ENCODE results near the gene EFHC2.

- TF ChIP-seq, protein P1, sequence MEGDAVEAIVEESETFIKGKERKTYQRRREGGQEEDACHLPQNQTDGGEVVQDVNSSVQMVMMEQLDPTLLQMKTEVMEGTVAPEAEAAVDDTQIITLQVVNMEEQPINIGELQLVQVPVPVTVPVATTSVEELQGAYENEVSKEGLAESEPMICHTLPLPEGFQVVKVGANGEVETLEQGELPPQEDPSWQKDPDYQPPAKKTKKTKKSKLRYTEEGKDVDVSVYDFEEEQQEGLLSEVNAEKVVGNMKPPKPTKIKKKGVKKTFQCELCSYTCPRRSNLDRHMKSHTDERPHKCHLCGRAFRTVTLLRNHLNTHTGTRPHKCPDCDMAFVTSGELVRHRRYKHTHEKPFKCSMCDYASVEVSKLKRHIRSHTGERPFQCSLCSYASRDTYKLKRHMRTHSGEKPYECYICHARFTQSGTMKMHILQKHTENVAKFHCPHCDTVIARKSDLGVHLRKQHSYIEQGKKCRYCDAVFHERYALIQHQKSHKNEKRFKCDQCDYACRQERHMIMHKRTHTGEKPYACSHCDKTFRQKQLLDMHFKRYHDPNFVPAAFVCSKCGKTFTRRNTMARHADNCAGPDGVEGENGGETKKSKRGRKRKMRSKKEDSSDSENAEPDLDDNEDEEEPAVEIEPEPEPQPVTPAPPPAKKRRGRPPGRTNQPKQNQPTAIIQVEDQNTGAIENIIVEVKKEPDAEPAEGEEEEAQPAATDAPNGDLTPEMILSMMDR (IDR thresholded peaks at IDR 0.05) = no peak
- TF ChIP-seq POLR2A (IDR thresholded peaks at IDR 0.05) = no peak
These were observed 78.5 kb downstream of the EFHC2 start for GRCh38 chrX:44264936-44265335.

Measured in lower leg skin (tissue), 3 donors.